Measurements from ENCODE around the gene HAUS3. TPM values are rescaled to one million over a fixed set of nuclear protein-coding genes. Genes with fewer than 3 reads are reported as not detected.

HAUS3 gene
- total and polyA plus RNA-seq, 2 of the 13 experiments (the other 11 are each of a cell fraction or from before 2014, with no cell fraction given), result 3.9 to 12.6 TPM

DNA sequence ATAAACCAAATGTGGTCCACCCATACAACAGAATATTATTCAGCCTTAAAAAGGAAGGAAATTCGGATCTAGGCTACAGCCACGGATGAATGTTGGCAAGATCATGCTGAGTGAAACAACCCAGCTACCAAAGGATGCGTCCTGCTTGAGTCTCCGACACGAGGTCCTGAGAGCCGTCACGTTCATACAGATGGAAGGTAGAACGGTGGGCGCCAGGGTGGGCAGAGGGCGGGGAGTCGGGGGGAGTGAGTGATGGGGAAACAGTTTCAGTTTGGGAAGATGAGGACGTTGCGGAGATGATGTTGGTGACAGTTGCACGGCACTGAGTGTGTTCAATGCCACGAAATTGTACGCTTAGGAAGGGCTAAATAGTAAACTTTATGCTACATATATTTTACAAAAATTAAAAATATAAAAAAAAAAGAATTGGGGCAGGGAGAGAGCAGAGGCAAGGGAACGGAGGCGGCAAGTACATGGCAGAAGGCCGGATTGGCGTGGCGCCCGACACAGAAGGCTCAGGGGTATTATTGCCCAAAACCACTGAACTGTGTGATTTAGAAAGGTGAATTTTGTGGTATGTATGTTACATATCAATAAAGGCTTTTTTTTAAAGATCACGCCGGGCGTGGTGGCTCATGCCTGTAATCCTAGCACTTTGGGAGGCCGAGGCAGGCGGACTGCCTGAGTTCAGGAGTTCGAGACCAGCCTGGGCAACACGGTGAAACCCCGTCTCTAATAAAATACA is 34.8 kb upstream of the HAUS3 start:
- ATAC-seq (no peak), DNase-seq (ENCODE audit: low spot score) (no peak), FAIRE-seq (no peak)
- intact Hi-C loops (cut with micrococcal nuclease; ENCODE audit: unreplicated experiment) (no loop called here), in situ Hi-C loops (cut with HindIII; ENCODE audit: extremely low pct_ligation_motif_present, low pct_unique_long_range_greater_than_20kb) (no loop called here)
- CTCF ChIA-PET (ENCODE audit: low intra/inter-chr PET ratio, low total read pairs), result no interaction called here
- no peak overlapping the region for H3K4me3 ChIP-seq (replicated peaks in 1 of 3; ENCODE audit: insufficient read depth in 1 of 3, low read depth in 2 of 3, low read length in 3 of 3)
- no peaks in the 10 kb centered on the region for H3K36me3 ChIP-seq (replicated peaks in 1 of 2; ENCODE audit: control insufficient read depth in 1 of 2, insufficient read depth in 2 of 2, low read length in 2 of 2)
- 61% methylated on average over 30 of the region's 30 CpGs for WGBS (ENCODE audit: low lambda C conversion rate)
- POLR2A ChIA-PET, result interaction anchor here (1.1 kb wide), 1 partner anchor 15 kb away, joined by 3 read pairs; the partner anchor contains the start of gene MXD4
- no TSS peak for BruUV-seq (replicated peaks)
- no peaks in the 10 kb centered on the region for H3K4me1 ChIP-seq (ENCODE audit: insufficient read depth, low read length)
- no peak overlapping the region for H3K27ac ChIP-seq (ENCODE audit: extremely low read length, insufficient read depth, low read length)
- no peak overlapping the region for H3K4me2 ChIP-seq (ENCODE audit: low read depth, low read length)
- TF ChIP-seq, protein P1, sequence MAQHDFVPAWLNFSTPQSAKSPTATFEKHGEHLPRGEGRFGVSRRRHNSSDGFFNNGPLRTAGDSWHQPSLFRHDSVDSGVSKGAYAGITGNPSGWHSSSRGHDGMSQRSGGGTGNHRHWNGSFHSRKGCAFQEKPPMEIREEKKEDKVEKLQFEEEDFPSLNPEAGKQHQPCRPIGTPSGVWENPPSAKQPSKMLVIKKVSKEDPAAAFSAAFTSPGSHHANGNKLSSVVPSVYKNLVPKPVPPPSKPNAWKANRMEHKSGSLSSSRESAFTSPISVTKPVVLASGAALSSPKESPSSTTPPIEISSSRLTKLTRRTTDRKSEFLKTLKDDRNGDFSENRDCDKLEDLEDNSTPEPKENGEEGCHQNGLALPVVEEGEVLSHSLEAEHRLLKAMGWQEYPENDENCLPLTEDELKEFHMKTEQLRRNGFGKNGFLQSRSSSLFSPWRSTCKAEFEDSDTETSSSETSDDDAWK (CRISPR knock-in tag; IDR thresholded peaks at IDR 0.05), result no peak
- TF ChIP-seq GATAD1 (CRISPR knock-in tag; IDR thresholded peaks at IDR 0.05) (no peak), ZNF558 (CRISPR knock-in tag; IDR thresholded peaks at IDR 0.05; ENCODE audit: borderline replicate concordance) (no peak), NFE2L1 (CRISPR knock-in tag; IDR thresholded peaks at IDR 0.05; ENCODE audit: borderline replicate concordance) (no peak), ZNF567 (CRISPR knock-in tag; IDR thresholded peaks at IDR 0.05; ENCODE audit: borderline replicate concordance) (no peak), TAF15 (IDR thresholded peaks at IDR 0.05; ENCODE audit: low read depth, low read length, poor library complexity, severe bottlenecking) (no peak), HNF4A (CRISPR knock-in tag; IDR thresholded peaks at IDR 0.05) (no peak), EP300 (IDR thresholded peaks at IDR 0.05; ENCODE audit: low read depth in 2 of 2, low read length in 2 of 2) (no peak), EP300 (CRISPR knock-in tag; IDR thresholded peaks at IDR 0.05; ENCODE audit: borderline replicate concordance) (no peak), ZNF292 (CRISPR knock-in tag; IDR thresholded peaks at IDR 0.05; ENCODE audit: borderline replicate concordance, low read depth) (no peak)
- TF ChIP-seq, protein P2, sequence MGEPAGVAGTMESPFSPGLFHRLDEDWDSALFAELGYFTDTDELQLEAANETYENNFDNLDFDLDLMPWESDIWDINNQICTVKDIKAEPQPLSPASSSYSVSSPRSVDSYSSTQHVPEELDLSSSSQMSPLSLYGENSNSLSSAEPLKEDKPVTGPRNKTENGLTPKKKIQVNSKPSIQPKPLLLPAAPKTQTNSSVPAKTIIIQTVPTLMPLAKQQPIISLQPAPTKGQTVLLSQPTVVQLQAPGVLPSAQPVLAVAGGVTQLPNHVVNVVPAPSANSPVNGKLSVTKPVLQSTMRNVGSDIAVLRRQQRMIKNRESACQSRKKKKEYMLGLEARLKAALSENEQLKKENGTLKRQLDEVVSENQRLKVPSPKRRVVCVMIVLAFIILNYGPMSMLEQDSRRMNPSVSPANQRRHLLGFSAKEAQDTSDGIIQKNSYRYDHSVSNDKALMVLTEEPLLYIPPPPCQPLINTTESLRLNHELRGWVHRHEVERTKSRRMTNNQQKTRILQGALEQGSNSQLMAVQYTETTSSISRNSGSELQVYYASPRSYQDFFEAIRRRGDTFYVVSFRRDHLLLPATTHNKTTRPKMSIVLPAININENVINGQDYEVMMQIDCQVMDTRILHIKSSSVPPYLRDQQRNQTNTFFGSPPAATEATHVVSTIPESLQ (CRISPR knock-in tag; conservative IDR thresholded peaks at IDR 0.05), result no peak
- TF ChIP-seq, protein P3, sequence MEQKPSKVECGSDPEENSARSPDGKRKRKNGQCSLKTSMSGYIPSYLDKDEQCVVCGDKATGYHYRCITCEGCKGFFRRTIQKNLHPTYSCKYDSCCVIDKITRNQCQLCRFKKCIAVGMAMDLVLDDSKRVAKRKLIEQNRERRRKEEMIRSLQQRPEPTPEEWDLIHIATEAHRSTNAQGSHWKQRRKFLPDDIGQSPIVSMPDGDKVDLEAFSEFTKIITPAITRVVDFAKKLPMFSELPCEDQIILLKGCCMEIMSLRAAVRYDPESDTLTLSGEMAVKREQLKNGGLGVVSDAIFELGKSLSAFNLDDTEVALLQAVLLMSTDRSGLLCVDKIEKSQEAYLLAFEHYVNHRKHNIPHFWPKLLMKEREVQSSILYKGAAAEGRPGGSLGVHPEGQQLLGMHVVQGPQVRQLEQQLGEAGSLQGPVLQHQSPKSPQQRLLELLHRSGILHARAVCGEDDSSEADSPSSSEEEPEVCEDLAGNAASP (CRISPR knock-in tag; IDR thresholded peaks at IDR 0.05; ENCODE audit: borderline replicate concordance), result no peak
- H3K27me3 ChIP-seq (ENCODE audit: control insufficient read depth in 1 of 2, insufficient read depth in 2 of 2, low read length in 2 of 2), result peaks cover 8 to 33% of the 10 kb centered on the region in 2 experiments; a peak in 4 of 5 replicates
- no peaks in the 10 kb centered on the region for H3K79me2 ChIP-seq (ENCODE audit: insufficient read depth, low read length)
- no peaks in the 10 kb centered on the region for H4K20me1 ChIP-seq (ENCODE audit: insufficient read depth, low read length)
- no peak overlapping the region for H2AFZ ChIP-seq (ENCODE audit: low read length)
- H3K9me3 ChIP-seq (ENCODE audit: low read length), result no peaks in the 10 kb centered on the region
- no peak overlapping the region for H3K9ac ChIP-seq (ENCODE audit: insufficient read depth, low read depth, low read length)

All from HepG2 (cell line).